Astrocyte of the cerebellum (primary cell): Measurements from ENCODE around the gene NKAIN4.

Experiments
- DNase-seq: peaks from one replicate; pipeline ENCODE4 v3.0.0-alpha.2; 2011; ENCODE audit warnings: low read depth
- H3K4me3 ChIP-seq: 2 replicates; pipeline ENCODE4 v1.5.1; 2011; ENCODE audit warnings: mild to moderate bottlenecking, low read depth, low read length, moderate library complexity
- CTCF ChIP-seq: IDR thresholded peaks from 2 replicates; pipeline ENCODE4 v1.5.1; 2012; ENCODE audit warnings: low read length, low read depth, moderate library complexity, mild to moderate bottlenecking; ENCODE audit errors: missing control alignments
- in situ Hi-C: cut with HindIII; loops from 2 replicates; pipeline ENCODE4 v1.10.0; 2017; ENCODE audit warnings: low sequenced_read_pairs

NKAIN4 gene

GRCh38 chr20:63259734-63260460 lies 5.6 kb upstream of the NKAIN4 start:
- no peak for TF ChIP-seq CTCF
- in situ Hi-C loops: no loop called here
- no peak overlapping the region for H3K4me3 ChIP-seq
- no peak for DNase-seq

- no peak for TF ChIP-seq CTCF
- H3K4me3 ChIP-seq: no peak overlapping the region
- in situ Hi-C loops: no loop called here
- DNase-seq: no peak
These were observed 4.5 kb upstream of the NKAIN4 start for GRCh38 chr20:63258781-63259180.

- in situ Hi-C loops: no loop called here
- no peak overlapping the region for H3K4me3 ChIP-seq
- TF ChIP-seq CTCF: no peak
- DNase-seq: no peak
These were observed 3.4 kb upstream of the NKAIN4 start for GRCh38 chr20:63257629-63258028.

GRCh38 chr20:63256954-63257353 lies 2.7 kb upstream of the NKAIN4 start:
- in situ Hi-C loops: no loop called here

GRCh38 chr20:63255931-63256704 lies 1.9 kb upstream of the NKAIN4 start:
- in situ Hi-C loops: no loop called here
- no peak for TF ChIP-seq CTCF
- DNase-seq: no peak
- H3K4me3 ChIP-seq: no peak overlapping the region

More at GRCh38 chr20:63256954-63257353, 2.7 kb upstream of the NKAIN4 start:
- TF ChIP-seq CTCF: no peak
- no peak for DNase-seq
- H3K4me3 ChIP-seq: no peak overlapping the region

- no peak overlapping the region for H3K4me3 ChIP-seq
- DNase-seq: no peak
- no peak for TF ChIP-seq CTCF
- in situ Hi-C loops: no loop called here
These were observed 532 bp upstream of the NKAIN4 start for GRCh38 chr20:63254606-63255384.
